AG04449 (cell line): ENCODE data around the gene FTCDNL1.

Source experiments
- CTCF ChIA-PET: fragments of 350-600 bp; formaldehyde crosslinking; extraction: SDS; loops from one replicate; lab custom pipeline; 2021; ENCODE audit warnings: antibody characterized with exemption; lab: Yijun Ruan, JAX
- POLR2A ChIA-PET: fragments of 400-600, 350-600 bp; formaldehyde crosslinking; extraction: SDS; loops from one replicate; lab custom pipeline; 2020; ENCODE audit warnings: antibody characterized with exemption, inconsistent platforms; lab: Yijun Ruan, JAX
- DNase-seq: peaks from one replicate; pipeline ENCODE4 v3.0.0-alpha.2; 2010; ENCODE audit warnings: low read depth, low spot score
- H3K4me3 ChIP-seq: 2 replicates; pipeline ENCODE4 v1.5.1; 2011; ENCODE audit warnings: low read depth, mild to moderate bottlenecking, control low read depth, low read length
- TF ChIP-seq, protein P1 (sequence below): IDR thresholded peaks from one replicate; pipeline ENCODE4 v1.5.1; 2011; ENCODE audit warnings: mild to moderate bottlenecking, moderate library complexity, low read length, control low read depth, inconsistent platforms; ENCODE audit not compliant: insufficient read depth; ENCODE audit errors: missing control alignments

The FTCDNL1 gene

DNA sequence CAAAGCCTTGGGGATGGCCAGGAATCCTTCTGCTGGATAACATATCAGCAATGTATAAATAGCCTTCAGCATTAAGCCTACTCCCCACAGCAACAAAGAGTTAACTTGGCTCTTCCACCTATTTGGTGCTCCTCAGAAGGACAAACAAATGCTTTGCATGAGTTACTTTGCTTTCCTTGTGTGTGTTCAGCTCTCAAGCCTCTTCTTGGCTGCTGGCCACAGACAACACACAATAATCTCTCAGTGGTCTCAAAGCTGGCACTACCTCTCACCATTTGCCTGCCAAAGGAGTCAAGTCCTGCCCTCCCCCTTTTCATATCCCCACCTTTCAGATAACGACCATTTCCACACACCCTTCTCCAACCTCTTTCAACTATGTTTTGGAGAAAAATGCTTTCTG is 17.5 kb downstream of the FTCDNL1 start:
- POLR2A ChIA-PET, result no interaction called here
- CTCF ChIA-PET, result no interaction called here
- H3K4me3 ChIP-seq, result no peak overlapping the region
- TF ChIP-seq, protein P1, sequence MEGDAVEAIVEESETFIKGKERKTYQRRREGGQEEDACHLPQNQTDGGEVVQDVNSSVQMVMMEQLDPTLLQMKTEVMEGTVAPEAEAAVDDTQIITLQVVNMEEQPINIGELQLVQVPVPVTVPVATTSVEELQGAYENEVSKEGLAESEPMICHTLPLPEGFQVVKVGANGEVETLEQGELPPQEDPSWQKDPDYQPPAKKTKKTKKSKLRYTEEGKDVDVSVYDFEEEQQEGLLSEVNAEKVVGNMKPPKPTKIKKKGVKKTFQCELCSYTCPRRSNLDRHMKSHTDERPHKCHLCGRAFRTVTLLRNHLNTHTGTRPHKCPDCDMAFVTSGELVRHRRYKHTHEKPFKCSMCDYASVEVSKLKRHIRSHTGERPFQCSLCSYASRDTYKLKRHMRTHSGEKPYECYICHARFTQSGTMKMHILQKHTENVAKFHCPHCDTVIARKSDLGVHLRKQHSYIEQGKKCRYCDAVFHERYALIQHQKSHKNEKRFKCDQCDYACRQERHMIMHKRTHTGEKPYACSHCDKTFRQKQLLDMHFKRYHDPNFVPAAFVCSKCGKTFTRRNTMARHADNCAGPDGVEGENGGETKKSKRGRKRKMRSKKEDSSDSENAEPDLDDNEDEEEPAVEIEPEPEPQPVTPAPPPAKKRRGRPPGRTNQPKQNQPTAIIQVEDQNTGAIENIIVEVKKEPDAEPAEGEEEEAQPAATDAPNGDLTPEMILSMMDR, result no peak
- DNase-seq, result no peak

DNA sequence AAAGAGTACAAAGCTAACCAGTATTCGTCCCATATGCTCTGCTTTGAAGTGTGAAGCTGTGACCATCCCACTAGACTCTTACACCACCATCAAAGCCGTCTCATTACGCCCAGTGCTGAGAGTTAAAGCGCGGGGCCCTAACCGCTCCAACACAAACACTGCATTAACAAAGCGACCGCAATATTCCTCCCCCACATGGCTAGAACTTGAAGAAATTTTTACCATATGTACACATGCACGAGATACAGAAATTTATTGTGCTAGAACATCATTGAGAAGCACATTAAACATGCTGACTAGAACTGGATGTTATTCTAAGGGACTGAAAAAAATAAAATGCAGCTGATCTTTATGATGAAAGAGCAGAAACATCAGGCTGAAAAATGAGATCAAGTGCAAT is 20.5 kb downstream of the FTCDNL1 start:
- no peak overlapping the region for H3K4me3 ChIP-seq
- DNase-seq, result no peak
- TF ChIP-seq, protein P1, result no peak
- CTCF ChIA-PET, result no interaction called here
- POLR2A ChIA-PET, result no interaction called here

DNA sequence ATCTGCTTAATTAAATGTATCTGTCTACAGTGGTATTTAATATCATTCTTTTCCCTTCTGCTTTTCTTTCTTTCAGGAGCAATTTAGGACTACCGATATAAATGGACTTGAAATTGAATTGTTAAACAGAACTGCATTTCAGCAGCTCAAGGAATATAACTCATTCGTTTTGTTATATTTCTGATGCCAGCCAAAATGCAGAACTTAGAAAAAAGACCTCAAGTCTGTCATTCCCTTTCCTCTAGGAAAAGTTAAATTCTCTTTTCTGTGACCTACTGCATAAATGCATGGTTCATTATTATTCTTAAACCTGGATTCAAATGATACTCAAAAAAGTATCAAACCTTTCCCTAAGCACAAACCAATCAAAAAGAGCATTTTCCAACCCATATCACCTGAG is 21.4 kb downstream of the FTCDNL1 start:
- no peak for DNase-seq
- POLR2A ChIA-PET, result no interaction called here
- CTCF ChIA-PET, result no interaction called here
- H3K4me3 ChIP-seq, result no peak overlapping the region
- TF ChIP-seq, protein P1, result no peak

DNA sequence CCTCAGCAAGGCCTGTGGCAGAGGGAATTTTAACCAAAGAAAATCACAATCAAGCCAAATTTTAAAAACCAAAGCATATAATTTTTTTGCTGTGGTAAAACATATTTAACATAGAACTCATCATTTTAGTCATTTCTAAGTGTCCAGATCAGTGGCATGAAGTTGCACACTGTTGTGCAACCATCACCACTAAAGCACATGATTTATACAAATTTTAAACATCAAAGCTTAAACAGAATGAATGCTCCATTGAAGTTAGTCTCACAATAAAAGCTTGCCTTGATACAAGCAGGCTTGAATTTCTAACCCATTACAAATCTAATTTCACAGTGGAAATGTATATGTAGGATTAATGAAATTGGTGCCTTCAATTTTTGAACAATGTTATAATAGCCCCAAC is 31.2 kb downstream of the FTCDNL1 start:
- no peak overlapping the region for H3K4me3 ChIP-seq
- POLR2A ChIA-PET, result no interaction called here
- TF ChIP-seq, protein P1, result no peak
- CTCF ChIA-PET, result no interaction called here
- DNase-seq, result no peak

DNA sequence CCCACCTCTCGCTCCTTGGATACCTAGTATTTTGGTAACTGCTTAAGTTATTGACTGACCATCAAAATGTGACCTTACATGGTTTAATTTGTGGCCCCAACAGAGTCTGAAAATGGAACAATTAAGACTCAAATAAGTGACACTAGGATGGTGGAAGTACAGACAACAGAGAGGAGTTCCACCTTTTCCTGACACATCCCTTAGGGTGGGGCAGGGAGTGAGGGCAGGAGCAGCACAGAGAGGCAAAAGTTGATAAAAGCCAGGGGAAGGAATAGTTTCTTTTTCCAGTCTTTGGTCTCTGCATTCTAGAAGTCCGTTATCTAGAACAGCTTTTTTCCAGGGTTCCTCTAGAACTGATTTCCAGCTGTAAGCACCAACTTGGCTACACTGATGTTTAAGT is 32.2 kb downstream of the FTCDNL1 start:
- no peak for DNase-seq
- no peak overlapping the region for H3K4me3 ChIP-seq
- CTCF ChIA-PET, result no interaction called here
- TF ChIP-seq, protein P1, result no peak
- POLR2A ChIA-PET, result no interaction called here

DNA sequence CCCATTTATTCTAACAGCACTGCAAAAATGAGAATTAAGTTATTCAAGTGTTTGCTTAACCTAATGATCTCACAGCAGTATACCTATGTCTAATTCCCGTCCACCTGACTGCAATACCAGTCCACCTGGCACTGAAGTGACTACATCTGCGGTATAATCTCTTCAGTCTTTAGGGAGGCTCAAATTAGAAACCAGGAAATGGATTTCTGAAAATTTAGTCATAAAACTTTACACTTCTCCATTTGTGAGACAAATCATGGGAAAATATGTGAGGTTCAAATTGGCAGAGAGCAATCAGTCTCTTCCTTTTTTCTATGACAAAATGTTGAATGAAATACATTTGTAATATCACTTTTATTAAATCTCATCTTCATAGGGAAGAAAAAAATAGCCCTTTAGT is 33.0 kb downstream of the FTCDNL1 start:
- TF ChIP-seq, protein P1, result no peak
- no peak overlapping the region for H3K4me3 ChIP-seq
- POLR2A ChIA-PET, result no interaction called here
- DNase-seq, result no peak
- CTCF ChIA-PET, result no interaction called here
